ENCODE results near the gene LHFPL2. TPM values are rescaled to one million over a fixed set of nuclear protein-coding genes. Genes with fewer than 3 reads are reported as not detected.

The LHFPL2 gene
- total and polyA plus RNA-seq, 9 of the 15 experiments (the other 6 are each of a cell fraction or from before 2014, with no cell fraction given): 1.0 to 6.6 (median 4.6) TPM

GRCh38 chr5:78527054-78527859, 121.3 kb downstream of the LHFPL2 start (continued):
- TF ChIP-seq, protein P1, sequence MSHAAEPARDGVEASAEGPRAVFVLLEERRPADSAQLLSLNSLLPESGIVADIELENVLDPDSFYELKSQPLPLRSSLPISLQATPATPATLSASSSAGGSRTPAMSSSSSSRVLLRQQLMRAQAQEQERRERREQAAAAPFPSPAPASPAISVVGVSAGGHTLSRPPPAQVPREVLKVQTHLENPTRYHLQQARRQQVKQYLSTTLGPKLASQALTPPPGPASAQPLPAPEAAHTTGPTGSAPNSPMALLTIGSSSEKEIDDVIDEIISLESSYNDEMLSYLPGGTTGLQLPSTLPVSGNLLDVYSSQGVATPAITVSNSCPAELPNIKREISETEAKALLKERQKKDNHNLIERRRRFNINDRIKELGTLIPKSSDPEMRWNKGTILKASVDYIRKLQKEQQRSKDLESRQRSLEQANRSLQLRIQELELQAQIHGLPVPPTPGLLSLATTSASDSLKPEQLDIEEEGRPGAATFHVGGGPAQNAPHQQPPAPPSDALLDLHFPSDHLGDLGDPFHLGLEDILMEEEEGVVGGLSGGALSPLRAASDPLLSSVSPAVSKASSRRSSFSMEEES (CRISPR knock-in tag; IDR thresholded peaks at IDR 0.05): no peak
- TF ChIP-seq PBX2 (CRISPR knock-in tag; IDR thresholded peaks at IDR 0.05; ENCODE audit: low read depth) (peak; percentile 11; the same call in 1 of the 2 replicates), PBX2 (tag; conservative IDR thresholded peaks at IDR 0.05; ENCODE audit: low read depth) (peak; percentile 72), CEBPB (tag; IDR thresholded peaks at IDR 0.05) (peak; percentile 35; the same call in 1 of the 2 replicates), HMG20A (CRISPR knock-in tag; conservative IDR thresholded peaks at IDR 0.05) (no peak), OTX1 (CRISPR knock-in tag; IDR thresholded peaks at IDR 0.05) (no peak), HNRNPL (IDR thresholded peaks at IDR 0.05; ENCODE audit: low read depth, low read length) (no peak), MCM5 (IDR thresholded peaks at IDR 0.05; ENCODE audit: low read depth) (no peak), ELK1 (CRISPR knock-in tag; IDR thresholded peaks at IDR 0.05) (no peak), MYNN (IDR thresholded peaks at IDR 0.05) (peak; percentile 51; the same call in 1 of the 2 replicates), MYNN (CRISPR knock-in tag; IDR thresholded peaks at IDR 0.05) (no peak)
- TF ChIP-seq, protein P2, sequence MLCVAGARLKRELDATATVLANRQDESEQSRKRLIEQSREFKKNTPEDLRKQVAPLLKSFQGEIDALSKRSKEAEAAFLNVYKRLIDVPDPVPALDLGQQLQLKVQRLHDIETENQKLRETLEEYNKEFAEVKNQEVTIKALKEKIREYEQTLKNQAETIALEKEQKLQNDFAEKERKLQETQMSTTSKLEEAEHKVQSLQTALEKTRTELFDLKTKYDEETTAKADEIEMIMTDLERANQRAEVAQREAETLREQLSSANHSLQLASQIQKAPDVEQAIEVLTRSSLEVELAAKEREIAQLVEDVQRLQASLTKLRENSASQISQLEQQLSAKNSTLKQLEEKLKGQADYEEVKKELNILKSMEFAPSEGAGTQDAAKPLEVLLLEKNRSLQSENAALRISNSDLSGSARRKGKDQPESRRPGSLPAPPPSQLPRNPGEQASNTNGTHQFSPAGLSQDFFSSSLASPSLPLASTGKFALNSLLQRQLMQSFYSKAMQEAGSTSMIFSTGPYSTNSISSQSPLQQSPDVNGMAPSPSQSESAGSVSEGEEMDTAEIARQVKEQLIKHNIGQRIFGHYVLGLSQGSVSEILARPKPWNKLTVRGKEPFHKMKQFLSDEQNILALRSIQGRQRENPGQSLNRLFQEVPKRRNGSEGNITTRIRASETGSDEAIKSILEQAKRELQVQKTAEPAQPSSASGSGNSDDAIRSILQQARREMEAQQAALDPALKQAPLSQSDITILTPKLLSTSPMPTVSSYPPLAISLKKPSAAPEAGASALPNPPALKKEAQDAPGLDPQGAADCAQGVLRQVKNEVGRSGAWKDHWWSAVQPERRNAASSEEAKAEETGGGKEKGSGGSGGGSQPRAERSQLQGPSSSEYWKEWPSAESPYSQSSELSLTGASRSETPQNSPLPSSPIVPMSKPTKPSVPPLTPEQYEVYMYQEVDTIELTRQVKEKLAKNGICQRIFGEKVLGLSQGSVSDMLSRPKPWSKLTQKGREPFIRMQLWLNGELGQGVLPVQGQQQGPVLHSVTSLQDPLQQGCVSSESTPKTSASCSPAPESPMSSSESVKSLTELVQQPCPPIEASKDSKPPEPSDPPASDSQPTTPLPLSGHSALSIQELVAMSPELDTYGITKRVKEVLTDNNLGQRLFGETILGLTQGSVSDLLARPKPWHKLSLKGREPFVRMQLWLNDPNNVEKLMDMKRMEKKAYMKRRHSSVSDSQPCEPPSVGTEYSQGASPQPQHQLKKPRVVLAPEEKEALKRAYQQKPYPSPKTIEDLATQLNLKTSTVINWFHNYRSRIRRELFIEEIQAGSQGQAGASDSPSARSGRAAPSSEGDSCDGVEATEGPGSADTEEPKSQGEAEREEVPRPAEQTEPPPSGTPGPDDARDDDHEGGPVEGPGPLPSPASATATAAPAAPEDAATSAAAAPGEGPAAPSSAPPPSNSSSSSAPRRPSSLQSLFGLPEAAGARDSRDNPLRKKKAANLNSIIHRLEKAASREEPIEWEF (CRISPR knock-in tag; IDR thresholded peaks at IDR 0.05): no peak
- TF ChIP-seq, protein P3, sequence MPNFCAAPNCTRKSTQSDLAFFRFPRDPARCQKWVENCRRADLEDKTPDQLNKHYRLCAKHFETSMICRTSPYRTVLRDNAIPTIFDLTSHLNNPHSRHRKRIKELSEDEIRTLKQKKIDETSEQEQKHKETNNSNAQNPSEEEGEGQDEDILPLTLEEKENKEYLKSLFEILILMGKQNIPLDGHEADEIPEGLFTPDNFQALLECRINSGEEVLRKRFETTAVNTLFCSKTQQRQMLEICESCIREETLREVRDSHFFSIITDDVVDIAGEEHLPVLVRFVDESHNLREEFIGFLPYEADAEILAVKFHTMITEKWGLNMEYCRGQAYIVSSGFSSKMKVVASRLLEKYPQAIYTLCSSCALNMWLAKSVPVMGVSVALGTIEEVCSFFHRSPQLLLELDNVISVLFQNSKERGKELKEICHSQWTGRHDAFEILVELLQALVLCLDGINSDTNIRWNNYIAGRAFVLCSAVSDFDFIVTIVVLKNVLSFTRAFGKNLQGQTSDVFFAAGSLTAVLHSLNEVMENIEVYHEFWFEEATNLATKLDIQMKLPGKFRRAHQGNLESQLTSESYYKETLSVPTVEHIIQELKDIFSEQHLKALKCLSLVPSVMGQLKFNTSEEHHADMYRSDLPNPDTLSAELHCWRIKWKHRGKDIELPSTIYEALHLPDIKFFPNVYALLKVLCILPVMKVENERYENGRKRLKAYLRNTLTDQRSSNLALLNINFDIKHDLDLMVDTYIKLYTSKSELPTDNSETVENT (CRISPR knock-in tag; IDR thresholded peaks at IDR 0.05): no peak

Measured in K562 (cell line).